Cardiac fibroblast (primary cell): Measurements from ENCODE around the gene COX7B2.

Experiments used
- DNase-seq, 2 donors: peaks; one replicate each; pipeline versions ENCODE4 v3.0.0 to v3.0.0-alpha.2; 2010; ENCODE audit warnings: low read depth in 2 of 2
- H3K4me3 ChIP-seq, 2 donors: replicated peaks in 1 of 2; 1 replicate in 1 of 2; 2 replicates in 1 of 2; pipeline ENCODE4 v1.5.1; 2011; ENCODE audit warnings: low read depth in 2 of 2, low read length in 2 of 2, mild to moderate bottlenecking in 2 of 2, moderate library complexity in 1 of 2
- TF ChIP-seq, protein P1 (sequence below): IDR thresholded peaks from one replicate; pipeline ENCODE4 v1.5.1; 2011; ENCODE audit warnings: low read depth, mild to moderate bottlenecking, low read length, inconsistent platforms

COX7B2 gene

DNA sequence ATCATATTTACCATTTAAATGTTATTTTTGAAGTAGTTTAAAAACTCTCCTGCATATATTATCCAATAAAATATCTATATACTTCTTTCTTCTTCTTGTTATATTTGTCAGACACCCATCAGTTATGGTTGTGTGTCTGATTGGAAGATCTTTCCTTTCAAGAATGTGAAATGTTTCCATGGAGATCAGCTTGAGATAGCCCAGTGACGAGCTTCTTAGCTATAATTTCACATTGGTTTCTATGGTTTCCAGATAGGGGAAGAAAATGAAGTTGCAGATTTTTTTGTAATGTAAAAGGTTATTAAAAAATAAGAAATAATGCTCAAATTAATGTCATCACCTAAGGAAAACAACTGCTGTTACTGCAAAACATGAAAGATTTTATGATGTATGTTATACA, 189.0 kb downstream of the COX7B2 start:
- no peak overlapping the region for H3K4me3 ChIP-seq
- no peak for DNase-seq
- TF ChIP-seq, protein P1, sequence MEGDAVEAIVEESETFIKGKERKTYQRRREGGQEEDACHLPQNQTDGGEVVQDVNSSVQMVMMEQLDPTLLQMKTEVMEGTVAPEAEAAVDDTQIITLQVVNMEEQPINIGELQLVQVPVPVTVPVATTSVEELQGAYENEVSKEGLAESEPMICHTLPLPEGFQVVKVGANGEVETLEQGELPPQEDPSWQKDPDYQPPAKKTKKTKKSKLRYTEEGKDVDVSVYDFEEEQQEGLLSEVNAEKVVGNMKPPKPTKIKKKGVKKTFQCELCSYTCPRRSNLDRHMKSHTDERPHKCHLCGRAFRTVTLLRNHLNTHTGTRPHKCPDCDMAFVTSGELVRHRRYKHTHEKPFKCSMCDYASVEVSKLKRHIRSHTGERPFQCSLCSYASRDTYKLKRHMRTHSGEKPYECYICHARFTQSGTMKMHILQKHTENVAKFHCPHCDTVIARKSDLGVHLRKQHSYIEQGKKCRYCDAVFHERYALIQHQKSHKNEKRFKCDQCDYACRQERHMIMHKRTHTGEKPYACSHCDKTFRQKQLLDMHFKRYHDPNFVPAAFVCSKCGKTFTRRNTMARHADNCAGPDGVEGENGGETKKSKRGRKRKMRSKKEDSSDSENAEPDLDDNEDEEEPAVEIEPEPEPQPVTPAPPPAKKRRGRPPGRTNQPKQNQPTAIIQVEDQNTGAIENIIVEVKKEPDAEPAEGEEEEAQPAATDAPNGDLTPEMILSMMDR: no peak

DNA sequence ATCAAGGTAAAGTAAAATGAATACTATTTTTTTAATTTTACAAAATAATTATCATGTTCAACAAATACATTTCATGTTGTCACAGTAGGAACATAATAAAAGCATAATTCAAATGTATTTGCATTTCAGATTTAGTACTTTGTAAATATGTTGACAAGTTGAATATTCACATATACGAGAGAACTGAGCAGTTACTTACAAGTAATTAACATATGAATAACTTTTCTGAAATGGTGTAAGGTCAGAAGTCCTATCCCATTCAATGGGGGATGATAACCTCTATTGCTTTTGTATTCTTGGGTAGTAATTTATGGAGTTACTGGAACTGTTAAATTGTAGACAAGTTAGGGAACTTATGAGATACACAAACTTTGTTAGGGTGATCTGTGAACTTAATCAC, 191.1 kb downstream of the COX7B2 start:
- H3K4me3 ChIP-seq: no peak overlapping the region
- TF ChIP-seq, protein P1: no peak
- DNase-seq: no peak

DNA sequence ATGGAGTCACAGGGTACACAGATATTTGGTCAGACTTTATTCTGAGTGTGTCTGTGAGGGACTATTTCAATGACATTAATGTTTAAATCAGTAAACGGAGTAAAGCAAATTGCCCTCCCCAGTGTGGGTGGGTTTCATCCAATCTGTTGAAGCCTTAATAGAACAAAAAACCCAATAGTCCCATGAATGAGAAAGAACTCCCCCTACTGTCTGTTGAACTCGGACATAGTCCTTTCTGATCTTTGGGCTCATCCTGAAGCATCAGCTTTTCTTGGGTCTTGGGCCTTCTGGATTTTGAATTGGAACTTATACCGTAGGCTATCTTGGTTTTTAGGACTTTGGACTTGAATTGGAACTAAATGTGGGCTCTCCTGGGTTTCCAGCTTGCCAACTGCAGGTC, 193.6 kb downstream of the COX7B2 start:
- no peak for DNase-seq
- TF ChIP-seq, protein P1: no peak
- no peak overlapping the region for H3K4me3 ChIP-seq

DNA sequence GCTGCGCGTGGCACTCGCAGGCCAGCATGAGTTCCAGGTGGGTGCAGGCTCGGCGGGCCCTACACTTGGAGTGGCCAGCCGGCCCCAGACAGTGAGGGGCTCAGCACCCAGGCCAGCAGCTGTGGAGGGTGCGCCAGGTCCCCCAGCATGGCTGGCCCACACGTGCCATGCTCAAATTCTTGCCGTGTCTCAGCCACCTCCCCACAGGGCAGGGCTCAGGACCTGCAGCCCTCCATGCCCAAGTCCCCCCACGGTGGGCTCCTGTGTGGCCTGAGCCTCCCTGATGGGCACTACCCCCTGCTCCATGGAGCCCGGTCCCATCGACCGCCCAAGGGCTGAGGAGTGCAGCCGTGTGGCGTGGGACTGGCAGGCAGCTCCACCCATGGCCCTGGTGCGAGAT, 210.2 kb downstream of the COX7B2 start:
- no peak overlapping the region for H3K4me3 ChIP-seq
- no peak for DNase-seq
- TF ChIP-seq, protein P1: no peak
